Loucy (cell line): ENCODE data around the gene CD79B.

Experiments
- EZH2phosphoT487 ChIP-seq: fragments of 200-600 bp; IDR thresholded peaks from 2 replicates; pipeline ENCODE4 v1.6.1; 2018; ENCODE audit warnings: antibody characterized with exemption, mild to moderate bottlenecking, moderate library complexity, borderline replicate concordance
- TF ChIP-seq, protein P1 (sequence below): fragments of 200-600 bp; sonication (generic); conservative IDR thresholded peaks from 2 replicates; pipeline ENCODE4 v1.5.1; 2014; ENCODE audit warnings: mild to moderate bottlenecking, antibody characterized with exemption, low read length

GRCh38 chr17:63941751-63942150, 9.6 kb upstream of the CD79B start:
- TF ChIP-seq, protein P1, sequence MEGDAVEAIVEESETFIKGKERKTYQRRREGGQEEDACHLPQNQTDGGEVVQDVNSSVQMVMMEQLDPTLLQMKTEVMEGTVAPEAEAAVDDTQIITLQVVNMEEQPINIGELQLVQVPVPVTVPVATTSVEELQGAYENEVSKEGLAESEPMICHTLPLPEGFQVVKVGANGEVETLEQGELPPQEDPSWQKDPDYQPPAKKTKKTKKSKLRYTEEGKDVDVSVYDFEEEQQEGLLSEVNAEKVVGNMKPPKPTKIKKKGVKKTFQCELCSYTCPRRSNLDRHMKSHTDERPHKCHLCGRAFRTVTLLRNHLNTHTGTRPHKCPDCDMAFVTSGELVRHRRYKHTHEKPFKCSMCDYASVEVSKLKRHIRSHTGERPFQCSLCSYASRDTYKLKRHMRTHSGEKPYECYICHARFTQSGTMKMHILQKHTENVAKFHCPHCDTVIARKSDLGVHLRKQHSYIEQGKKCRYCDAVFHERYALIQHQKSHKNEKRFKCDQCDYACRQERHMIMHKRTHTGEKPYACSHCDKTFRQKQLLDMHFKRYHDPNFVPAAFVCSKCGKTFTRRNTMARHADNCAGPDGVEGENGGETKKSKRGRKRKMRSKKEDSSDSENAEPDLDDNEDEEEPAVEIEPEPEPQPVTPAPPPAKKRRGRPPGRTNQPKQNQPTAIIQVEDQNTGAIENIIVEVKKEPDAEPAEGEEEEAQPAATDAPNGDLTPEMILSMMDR, result no peak
- TF ChIP-seq EZH2phosphoT487, result no peak
